Central memory CD4-positive, alpha-beta T cell (primary cell): ENCODE results near the gene RTEL1.
"Not testable (repeated sequence)": the region's sequence is repeated elsewhere in the genome, so short reads cannot be mapped to it uniquely, and the experiment has no call there.

Experiments used
- DNase-seq: peaks from one replicate; pipeline ENCODE4 v3.0.0; 2022
- total RNA-seq, 3 experiments: gene quantifications; one replicate each; lab custom pipeline; 2026; lab: John Stamatoyannopoulos, UW

The RTEL1 gene, protein sequence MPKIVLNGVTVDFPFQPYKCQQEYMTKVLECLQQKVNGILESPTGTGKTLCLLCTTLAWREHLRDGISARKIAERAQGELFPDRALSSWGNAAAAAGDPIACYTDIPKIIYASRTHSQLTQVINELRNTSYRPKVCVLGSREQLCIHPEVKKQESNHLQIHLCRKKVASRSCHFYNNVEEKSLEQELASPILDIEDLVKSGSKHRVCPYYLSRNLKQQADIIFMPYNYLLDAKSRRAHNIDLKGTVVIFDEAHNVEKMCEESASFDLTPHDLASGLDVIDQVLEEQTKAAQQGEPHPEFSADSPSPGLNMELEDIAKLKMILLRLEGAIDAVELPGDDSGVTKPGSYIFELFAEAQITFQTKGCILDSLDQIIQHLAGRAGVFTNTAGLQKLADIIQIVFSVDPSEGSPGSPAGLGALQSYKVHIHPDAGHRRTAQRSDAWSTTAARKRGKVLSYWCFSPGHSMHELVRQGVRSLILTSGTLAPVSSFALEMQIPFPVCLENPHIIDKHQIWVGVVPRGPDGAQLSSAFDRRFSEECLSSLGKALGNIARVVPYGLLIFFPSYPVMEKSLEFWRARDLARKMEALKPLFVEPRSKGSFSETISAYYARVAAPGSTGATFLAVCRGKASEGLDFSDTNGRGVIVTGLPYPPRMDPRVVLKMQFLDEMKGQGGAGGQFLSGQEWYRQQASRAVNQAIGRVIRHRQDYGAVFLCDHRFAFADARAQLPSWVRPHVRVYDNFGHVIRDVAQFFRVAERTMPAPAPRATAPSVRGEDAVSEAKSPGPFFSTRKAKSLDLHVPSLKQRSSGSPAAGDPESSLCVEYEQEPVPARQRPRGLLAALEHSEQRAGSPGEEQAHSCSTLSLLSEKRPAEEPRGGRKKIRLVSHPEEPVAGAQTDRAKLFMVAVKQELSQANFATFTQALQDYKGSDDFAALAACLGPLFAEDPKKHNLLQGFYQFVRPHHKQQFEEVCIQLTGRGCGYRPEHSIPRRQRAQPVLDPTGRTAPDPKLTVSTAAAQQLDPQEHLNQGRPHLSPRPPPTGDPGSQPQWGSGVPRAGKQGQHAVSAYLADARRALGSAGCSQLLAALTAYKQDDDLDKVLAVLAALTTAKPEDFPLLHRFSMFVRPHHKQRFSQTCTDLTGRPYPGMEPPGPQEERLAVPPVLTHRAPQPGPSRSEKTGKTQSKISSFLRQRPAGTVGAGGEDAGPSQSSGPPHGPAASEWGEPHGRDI (N-terminal part only)
- total RNA-seq, result 2.8 to 4.8 (median 4.3) reads per million in 3 experiments

DNA sequence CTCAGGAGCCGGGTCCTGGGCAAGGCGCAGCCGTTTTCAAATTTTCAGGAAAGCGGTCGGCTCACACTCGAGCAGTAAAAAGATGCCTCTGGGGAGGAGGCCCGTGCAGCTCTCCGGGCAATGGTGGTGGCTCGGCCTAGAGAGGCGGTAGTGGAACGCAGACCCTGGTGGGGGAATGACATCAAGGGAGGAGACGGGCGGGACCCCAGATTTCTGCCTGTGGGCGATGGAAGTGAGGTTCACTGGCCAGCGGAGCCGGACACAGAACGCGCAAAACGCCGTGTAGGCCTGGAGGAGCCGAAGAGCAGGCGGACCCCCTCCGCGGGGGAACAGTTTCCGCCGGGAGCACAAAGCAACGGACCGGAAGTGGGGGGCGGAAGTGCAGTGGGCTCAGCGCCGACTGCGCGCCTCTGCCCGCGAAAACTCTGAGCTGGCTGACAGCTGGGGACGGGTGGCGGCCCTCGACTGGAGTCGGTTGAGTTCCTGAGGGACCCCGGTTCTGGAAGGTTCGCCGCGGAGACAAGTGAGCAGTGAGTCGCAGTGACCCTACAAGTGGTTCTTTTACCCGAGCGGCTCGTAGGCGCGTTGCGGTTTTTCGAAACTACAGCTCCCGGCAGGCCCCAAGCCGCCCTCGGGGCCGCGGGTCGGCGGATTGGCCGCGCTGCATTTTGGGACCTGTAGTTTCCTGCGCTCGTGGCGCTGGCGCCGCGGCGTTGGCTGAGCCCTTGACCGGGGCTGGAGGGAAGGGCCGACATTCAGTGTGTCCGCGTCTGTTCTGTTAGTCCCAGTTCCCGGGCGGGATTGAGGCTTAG is at the start of gene RTEL1:
Gene RTEL1 (plus strand): TSS at position 376 of the 812 bp plus-strand sequence. CDS start 1,091 bp downstream, outside the sequence.
- DNase-seq, result peak; percentile 83

DNA sequence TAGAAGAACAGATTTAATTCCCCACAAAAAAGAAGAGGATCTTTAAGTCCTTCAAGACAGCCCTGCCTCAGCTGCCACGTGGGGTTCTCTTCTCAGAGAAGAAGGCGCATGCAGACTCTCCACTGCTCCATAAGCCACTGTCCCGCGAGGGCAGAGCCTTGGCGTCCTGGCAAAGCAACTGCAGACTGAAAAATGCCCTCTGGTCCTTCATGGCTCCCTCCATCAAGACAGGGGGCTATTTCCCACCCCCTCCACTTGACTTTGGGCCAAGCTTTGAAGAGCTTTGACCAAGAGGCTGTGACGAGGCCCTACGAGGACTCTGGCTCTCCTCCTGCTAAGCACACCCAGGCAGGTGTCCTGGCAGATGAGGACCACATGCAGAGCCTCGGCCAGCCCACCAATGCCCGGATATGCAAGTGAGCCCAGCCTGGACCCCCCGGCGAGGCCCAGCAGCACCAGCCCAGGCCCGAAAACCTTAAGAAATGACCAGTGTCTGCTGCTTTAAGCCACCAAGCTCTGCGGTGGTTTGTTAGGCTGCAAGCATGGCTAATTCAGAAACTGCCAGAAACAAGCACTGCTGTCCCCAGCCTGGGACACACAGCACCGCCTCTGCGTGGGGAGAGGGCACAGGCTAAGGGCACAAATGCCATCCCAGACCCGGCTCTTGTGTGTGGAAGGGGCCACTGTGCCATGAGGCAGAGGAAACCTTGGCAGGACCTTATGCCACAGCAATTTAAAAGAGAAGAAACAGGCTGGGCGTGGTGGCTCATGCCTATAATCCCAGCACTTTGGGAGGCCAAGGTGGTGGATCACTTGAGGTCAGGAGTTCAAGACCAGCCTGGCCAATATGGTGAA is 47.3 kb upstream of the RTEL1 start:
- no peak for DNase-seq

DNA sequence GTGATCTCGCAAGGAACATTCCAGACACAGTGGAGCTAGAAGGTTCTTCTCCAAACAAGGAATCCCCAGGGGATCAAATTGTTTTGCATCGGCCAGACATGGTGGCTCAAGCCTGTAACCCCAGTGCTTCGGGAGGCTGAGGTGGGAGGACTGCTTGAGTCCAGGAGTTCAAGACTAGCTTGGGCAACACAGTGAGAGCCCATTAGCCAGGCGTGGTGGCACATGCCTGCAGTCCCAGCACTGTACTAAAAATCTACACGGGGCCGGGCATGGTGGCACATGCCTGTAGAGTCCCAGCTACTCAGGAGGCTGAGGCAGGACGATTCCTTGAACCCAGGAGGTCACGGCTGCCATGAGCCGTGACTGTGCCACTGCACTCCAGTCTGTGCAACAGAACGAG is 46.5 kb upstream of the RTEL1 start:
- DNase-seq, result no peak

DNA sequence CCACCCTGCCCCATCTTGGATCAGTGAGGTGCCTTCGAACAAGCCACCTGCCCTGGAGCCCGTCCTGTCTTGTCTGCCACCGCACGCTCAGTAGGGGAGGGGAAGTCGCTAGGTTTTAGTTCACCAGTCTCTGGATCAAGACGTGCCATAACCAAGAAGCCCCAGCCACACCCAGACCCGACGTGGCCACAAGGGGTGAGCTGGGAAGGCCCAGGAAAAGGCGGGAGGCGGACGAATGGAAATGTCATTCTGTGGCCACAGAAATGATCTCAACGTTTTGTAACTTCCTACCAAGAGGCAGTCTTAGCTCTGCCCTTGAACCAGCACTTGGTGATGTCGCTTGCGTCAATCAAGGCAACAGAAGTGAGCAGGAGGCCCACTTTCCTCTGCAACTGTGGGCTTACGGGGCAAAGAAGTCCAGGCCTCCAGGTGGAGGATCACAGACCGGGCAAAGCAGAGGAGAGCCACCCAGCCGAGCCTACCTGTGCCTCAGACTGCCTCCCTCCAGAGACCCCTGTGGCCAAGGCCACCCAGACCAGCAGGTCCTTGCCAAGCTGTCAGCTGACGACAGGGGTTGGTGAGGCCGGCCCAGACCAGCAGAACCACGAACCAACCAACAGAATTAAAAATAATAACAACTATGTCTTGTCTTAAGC is 45.7 kb upstream of the RTEL1 start:
- DNase-seq, result no peak

DNA sequence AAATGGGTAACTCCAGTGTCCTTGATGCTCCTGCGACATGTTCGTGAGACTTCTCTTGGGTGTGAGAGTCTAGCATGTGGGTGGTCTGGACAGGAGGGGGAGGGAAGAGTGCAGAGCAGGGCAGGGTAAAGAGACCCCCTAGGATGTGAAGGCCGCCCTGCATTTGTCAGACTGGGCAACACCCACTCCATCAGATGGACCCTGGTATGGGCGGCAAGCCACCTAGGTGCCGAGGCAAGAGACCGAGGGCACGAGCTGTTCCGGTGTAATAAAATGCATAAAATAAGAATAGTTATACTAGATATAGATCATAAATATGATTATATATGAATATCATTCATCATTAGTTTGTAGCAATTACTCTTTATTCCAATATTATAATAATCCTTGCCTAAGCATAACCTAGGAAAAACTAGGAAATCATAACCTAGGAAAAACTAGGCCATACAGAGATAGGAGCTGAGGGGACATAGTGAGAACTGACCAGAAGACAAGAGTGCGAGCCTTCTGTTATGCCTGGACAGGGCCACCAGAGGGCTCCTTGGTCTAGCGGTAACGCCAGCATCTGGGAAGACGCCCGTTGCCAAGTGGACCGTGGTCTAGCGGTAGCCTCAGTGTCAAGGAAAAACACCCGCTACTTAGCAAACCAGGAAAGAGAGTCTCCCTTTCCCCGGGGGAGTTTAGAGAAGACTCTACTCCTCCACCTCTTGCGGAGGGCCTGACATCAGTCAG is 44.1 kb upstream of the RTEL1 start:
- not testable (repeated sequence) for DNase-seq

DNA sequence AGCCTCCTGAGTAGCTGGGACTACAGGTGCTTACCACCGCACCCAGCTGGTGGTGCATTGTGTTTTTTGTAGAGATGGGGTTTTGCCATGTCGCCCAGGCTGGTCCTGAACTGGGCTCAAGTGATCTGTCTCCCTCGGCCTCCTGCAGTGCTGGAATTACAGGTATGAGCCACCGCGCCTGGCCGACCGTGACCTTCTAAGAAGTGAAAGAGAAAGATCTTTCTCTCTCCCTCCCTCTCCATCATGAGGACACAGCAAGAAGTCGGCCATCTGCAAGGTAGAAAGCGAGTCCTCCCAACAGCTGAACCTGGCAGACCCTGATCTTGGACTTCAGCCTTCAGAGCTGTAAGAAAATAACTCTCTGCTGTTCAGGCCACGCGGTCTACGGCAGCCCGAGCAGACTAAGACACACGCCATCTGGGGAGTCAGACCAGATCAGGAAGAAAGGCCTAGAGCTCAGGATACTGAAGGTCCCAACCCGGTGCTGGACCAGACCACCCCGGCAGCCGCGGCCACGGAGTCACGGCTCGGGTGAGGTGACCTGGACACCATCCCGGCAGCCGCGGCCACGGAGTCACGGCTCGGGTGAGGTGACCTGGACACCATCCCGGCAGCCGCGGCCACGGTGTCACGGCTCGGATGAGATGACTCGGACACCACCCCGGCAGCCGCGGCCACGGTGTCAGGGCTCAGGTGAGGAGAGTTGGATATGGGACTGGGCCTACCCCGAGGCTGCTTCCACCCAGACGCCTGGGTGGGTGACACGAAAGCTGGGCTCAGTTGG is 40.8 kb upstream of the RTEL1 start:
- no peak for DNase-seq

DNA sequence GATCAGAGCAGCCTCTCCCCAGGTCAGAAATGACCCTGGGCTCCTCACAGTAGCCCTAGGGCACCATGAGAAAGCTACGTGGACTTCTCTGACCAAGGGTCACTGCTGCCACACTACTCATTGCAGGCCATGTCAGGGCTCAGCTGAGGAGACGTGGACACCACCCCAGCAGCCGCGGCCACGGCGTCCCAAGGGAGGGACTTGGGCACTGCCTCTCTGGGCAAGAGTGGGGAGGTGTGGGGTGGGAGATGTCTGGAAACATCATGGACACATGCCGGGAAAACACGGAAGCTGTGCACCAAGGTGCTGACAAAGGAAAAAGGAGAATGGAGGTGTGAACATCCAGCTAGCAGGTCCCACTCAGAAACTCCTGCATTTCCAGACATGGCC is 40.2 kb upstream of the RTEL1 start:
- DNase-seq, result no peak

DNA sequence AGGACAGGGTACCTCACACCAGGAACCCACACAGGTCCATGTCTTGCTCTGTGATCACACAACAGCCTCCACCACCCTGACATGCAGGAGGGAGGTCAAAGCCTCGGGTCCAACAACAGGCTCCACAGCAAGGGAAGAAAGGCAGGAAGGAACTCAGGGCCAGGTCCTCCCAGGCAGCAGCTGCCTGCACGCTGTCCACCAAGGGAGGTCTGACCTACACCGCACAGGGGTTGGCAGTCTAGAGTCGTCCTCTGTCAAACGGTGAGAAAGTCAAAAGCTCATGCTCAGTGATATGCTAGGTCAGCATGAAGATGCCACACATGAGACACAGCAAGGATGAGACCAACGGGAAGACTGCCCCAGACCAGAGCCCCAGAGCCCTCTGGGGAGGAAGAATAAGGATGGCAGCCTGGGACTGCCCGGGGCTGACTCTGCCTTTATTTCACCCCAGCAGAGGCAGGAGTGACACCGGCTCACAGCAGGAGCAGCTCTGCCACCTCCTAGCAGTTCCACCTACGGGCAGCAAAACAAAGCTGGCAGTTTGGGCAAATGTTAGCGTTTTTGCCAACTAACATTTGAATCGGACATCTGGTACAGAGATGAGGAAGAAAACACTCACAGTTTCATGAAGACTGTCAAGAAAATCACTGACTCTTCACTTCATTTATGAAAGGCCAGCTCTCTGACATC is 39.7 kb upstream of the RTEL1 start:
- no peak for DNase-seq

DNA sequence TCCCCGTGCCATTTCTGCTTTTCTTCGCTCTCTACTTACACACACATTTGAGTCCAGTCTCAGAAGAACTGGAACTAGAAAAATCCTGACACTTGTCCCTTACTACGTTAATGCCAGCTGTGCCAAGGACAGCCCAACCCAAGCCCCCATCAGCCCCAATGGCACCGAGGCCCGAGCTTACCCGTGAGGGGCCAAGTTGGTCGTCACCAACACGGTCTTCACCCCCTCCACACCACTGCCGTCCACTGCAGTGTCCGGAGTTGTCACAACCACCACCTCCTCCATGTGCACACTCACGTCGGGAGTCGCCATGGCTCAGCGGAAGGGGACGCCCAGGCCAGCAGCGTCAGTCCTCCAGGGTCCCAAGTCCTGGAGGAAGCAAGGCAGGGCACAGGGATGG is 39.0 kb upstream of the RTEL1 start:
- DNase-seq, result no peak

DNA sequence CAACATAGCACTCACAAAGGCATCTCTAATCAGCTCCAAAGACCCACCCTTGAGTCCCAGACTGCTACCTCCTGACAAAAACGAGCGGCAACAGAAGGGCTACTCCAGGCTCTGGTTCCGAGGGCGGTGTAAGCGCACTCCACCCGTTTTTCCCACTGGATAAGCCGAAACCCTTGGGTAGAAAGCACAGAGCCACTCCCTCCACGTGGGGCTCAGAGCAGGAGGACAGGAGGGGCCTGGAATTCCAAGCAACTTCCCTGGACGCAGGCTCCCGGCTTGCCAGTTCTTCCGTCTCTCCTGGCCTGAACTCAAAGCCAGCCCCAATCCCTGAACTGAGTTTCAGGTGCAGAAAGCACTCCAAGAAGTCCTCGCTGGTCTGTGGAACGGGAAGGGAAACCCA is 38.6 kb upstream of the RTEL1 start:
- DNase-seq, result no peak

DNA sequence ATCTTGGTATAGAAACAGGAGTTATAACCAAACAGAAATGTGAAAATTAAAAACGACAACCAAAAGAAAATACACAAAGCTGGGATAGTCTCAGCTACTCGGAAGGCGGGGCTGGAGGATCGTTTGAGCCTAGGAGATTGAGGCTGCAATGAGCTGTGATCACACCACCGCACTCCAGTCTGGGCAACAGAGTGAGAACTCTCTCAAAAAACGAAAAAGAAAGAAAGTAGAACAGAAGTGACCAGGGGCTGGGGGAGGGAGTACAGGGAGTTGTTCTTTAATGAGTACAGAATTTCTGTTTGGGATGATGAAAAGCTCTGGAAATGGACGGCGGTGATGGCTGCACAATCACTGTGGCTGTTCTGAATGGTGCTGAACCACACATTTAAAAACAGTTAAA is 37.1 kb upstream of the RTEL1 start:
- DNase-seq, result no peak

DNA sequence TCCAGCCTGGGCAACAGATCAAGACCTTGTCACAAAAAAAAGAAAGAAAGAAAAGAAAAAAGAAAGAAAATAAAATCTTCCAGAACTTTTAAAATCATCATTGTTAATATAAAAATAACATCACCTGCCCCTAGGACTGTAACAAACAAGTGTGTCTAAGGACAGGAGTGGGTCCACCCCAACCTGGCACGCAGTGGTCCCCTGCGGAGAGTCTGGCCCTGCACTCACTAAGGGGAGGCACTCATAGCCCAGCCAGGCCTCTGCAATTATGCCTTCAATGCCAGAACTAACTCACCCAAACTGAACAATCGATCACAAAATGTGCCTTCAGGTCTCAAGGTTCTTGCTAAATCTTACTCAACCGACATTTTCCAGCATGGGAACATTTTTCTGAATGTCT is 36.0 kb upstream of the RTEL1 start:
- DNase-seq, result no peak

DNA sequence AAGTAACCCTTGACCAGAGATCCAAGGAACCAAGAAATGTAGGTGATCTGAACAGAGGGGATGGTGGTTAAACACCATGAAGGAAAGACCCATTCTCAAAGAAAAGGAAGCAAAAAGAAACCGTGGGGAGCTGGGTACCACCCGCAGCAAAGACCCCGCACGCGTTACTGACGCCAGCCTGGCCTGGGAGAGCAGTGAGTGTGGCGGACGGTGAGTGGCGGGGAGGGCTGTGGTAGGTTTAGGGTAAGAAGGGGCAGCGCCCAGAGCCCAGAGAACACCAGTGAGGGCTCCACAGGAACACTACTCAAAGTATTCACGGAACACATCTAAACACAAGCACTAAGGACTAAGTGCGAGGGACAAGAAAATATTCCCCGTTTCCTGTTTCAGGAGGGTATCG is 35.4 kb upstream of the RTEL1 start:
- no peak for DNase-seq

DNA sequence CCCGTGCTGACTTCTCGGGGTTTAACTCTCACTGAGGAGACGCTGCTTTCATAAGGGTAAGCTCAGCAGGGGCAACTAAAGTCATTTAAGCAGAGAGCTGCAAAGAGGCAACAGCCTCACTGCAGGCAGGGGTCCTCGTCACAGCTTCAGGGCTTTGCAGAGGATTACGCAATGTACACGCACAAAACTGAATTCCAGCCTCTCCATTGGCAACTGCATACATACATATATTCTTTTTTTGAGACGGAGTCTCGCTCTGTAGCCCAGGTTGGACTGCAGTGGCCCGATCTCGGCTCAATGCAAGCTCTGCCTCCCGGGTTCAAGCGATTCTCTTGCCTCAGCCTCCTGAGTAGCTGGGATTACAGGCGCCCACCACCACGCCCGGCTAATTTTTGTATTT is 33.6 kb upstream of the RTEL1 start:
- no peak for DNase-seq

DNA sequence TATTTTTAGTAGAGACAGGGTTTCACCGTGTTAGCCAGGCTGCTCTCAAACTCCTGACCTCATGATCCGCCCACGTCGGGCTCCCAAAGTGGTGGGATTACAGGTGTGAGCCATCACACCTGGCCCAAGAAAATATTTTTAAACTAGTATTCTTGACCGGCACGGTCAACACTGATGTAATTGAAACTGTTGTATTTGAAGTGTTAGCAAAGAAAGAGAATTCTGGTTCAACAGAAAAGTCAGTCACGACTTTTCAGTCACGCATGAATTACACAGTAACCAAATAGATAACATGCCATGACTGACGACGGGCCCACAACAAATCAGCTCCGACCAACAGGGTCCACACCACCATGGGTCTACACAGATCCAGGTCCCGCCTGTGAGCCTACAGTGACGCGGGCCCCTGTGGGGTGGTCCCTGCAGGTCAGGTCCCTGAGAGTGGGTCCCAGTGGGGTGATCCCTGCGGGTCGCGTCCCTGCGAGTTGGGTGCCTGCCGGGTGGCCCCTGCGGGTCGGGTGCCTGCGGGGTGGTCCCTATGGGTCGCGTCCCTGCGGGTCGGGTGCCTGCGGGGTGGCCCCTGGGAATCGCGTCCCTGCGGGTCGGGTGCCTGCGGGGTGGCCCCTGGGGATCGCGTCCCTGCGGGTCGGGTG is 32.2 kb upstream of the RTEL1 start:
- no peak for DNase-seq

DNA sequence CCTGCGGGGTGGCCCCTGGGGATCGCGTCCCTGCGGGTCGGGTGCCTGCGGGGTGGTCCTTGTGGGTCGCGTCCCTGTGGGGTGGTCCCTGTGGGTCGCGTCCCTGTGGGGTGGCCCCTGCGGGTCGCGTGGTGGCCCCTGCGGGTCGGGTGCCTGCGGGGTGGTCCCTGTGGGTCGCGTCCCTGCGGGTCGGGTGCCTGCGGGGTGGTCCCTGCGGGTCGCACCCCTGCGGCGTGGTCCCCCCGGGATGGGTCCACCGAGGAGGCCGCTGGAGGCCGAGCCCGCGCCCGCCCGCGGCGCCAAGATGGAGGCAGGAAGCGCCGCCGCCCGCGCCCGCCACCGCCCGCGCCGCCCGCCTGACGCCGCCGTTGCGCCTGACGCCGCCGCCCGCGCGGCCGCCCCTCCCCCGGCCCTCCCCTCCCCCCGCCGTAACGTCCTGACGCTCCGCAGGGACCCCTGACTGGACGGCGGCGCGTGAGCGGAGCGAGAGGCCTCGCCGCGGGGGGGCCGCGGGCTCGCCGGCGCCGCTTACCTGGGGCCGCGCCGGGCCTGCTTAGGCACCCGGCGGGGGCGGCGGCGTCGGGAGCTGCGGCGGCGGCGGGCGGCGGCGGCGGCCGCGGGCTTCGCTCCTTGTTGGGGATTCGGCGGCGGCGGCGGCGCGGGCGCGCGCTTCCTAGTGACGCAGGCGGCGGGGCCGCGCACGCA is 31.5 kb upstream of the RTEL1 start, which contains the start of gene GMEB2:
Gene GMEB2 (minus strand): TSS at position 678 of the 705 bp plus-strand sequence. CDS start 7,704 bp downstream, outside the sequence.
- DNase-seq, result no peak

DNA sequence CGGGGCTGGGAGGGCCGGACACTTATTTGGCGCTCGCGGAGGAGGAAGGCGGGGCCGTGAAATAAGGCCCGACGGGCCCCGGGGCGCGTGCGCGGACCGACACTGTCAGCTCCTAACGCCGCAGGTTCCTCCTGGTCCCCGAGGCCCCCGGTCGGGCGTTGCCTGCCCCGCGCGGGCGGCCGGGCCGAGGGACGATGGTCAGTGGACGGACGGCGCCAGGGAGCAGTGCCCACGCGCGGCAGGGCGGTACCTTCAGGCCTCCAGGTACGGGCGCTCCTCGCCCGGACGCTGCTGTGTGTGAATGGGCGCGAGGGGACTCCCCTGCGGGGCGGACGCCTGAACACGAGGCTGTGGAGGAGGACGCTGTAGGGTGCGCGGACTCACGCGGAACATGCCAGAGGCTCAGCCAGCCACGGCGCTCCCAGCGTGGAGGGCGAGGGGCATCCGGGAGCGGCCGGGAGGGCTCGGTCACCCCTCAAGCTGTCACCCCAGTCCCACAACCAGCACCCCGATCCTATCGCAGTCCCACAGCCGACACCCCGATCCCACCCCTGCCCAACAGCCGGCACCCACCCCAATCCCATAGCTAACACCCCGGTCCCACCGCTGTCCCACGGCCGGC is 30.9 kb upstream of the RTEL1 start:
- DNase-seq, result peak; percentile 96
